Colon (tissue), 2 donors: ENCODE measurements around the gene STRN4.
"Not testable (repeated sequence)": the region's sequence is repeated elsewhere in the genome, so short reads cannot be mapped to it uniquely, and the experiment has no call there.

Experiments used
- FAIRE-seq: peaks from 2 replicates; lab custom pipeline; 2012; peaks lifted over from hg19 to GRCh38; lab: Jason Lieb, UNC
- donor health status: control.
- donor health status: control.

Gene STRN4, protein sequence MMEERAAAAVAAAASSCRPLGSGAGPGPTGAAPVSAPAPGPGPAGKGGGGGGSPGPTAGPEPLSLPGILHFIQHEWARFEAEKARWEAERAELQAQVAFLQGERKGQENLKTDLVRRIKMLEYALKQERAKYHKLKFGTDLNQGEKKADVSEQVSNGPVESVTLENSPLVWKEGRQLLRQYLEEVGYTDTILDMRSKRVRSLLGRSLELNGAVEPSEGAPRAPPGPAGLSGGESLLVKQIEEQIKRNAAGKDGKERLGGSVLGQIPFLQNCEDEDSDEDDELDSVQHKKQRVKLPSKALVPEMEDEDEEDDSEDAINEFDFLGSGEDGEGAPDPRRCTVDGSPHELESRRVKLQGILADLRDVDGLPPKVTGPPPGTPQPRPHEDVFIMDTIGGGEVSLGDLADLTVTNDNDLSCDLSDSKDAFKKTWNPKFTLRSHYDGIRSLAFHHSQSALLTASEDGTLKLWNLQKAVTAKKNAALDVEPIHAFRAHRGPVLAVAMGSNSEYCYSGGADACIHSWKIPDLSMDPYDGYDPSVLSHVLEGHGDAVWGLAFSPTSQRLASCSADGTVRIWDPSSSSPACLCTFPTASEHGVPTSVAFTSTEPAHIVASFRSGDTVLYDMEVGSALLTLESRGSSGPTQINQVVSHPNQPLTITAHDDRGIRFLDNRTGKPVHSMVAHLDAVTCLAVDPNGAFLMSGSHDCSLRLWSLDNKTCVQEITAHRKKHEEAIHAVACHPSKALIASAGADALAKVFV

GRCh38 chr19:46746281-46747057, at the start of gene STRN4:
TSS of gene STRN4 (minus strand) at chr19:46746450. CDS start at chr19:46746430, 20 bp downstream.
- no peak for FAIRE-seq

GRCh38 chr19:46791944-46792343, 45.7 kb upstream of the STRN4 start:
- no peak for FAIRE-seq

DNA sequence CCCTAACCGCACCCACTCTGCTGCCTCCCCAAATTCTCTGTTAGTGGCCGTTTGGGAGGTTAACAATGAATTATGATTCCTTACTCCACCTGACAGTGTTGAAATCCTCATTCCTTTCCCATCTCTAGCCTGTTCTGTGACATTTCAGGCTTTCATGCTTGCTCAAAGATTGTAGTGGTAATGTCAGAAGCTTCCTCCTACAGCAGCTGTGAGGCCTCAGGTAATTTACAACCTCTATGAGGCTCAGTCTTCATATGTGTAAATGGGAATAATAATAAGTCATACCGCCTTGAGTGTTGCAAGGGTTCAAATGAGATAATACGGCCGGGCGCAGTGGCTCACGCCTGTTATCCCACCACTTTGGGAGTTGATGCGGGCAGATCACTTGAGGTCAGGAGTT, 43.1 kb upstream of the STRN4 start:
- no peak for FAIRE-seq

- FAIRE-seq: no peak
These were observed 42.7 kb upstream of the STRN4 start for GRCh38 chr19:46788968-46789338.

DNA sequence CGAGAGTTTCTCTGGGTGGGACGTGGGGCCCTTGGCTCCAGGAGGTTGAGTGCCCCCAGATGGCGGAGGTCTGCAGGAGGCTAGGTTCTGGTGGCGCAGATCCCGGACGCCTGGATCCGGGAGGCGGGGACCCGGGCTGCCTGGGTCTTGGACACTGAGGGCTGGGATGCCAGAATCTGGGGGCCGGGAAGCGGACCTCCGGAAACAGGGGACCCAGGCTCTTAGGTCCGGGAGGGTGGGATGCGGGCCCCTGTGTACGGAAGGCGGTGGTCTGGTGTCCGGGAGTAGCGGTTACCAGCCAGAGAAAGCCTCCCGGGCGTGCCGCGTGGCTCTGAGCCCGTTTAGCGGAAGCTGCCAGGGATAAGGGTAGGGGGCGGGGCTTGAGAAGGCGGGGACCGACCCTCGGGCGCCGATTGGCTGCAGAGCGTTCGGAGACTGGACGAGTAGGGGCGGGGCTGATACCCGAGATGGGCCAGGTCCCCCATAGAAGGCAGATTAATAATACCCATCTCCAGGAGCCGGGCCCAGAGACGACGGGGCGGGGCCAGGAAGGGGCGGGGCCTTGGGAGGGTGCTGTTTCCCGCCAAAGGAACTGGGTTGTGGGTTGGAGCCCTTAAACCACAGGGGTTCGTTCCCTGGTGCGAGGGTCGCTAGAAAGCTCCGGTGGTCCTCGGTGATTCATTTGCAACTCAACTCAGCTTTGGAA, 42.2 kb upstream of the STRN4 start, which contains the start of gene SLC1A5:
Gene SLC1A5 (minus strand): TSS at position 333 of the 706 bp plus-strand sequence. CDS start 629 bp downstream, outside the sequence.
- FAIRE-seq: no peak

GRCh38 chr19:46787331-46788261, 41.3 kb upstream of the STRN4 start:
- no peak for FAIRE-seq

DNA sequence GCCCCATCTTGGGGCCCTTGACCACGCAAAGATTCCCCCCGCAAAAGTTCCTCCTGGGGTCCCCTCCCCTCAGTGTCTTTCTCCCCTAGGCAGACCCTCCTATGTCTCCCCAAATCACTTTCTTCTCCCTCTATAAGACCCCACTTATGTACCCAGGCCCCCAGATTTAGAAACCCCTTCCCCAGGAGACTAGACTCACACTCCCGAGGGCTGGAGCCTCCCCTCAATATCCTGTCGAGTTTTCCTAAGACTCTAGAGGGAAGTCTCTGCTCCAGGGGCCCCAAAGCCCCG, 40.7 kb upstream of the STRN4 start:
- FAIRE-seq: no peak

DNA sequence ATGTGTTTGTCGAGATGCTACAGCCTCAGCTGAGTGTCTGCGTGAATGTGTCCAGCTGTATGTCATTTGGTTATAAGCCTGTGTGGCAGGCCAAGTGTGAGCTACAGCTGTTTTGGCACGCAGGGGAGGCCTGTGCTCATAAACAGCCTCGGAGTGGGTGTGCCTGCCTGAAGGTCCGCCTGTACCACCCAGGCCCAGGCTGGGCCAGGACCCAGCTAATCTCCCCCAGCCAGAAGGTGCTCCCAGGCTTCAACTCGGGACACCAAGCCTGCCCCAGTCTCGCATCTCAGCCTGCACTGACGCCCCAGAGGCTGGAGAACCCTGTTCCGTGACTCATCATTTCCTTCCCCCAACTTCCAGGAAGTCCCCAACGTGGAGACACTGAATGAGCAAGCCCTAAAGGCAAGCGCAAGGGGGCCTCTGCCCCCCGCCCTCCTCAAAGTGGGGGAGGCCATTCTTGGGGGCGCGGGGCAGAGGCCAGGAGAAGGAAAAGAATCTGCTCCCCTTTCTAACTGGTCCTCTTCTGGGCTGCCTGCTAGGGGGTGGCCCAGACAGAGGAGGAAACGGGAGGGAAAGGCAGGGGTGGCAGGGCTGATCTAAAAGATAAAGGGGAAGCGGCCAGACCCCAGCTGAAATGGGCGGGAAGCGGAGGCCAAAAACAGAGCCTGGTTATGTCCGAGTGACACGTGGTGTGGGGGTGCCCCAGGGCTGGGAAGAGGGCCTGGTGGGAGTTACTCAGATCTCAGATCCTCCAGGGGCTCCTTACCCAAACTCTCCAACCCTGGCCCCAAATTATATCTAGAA, 40.2 kb upstream of the STRN4 start:
- FAIRE-seq: no peak

- no peak for FAIRE-seq
These were observed 39.7 kb upstream of the STRN4 start for GRCh38 chr19:46785980-46786235.

DNA sequence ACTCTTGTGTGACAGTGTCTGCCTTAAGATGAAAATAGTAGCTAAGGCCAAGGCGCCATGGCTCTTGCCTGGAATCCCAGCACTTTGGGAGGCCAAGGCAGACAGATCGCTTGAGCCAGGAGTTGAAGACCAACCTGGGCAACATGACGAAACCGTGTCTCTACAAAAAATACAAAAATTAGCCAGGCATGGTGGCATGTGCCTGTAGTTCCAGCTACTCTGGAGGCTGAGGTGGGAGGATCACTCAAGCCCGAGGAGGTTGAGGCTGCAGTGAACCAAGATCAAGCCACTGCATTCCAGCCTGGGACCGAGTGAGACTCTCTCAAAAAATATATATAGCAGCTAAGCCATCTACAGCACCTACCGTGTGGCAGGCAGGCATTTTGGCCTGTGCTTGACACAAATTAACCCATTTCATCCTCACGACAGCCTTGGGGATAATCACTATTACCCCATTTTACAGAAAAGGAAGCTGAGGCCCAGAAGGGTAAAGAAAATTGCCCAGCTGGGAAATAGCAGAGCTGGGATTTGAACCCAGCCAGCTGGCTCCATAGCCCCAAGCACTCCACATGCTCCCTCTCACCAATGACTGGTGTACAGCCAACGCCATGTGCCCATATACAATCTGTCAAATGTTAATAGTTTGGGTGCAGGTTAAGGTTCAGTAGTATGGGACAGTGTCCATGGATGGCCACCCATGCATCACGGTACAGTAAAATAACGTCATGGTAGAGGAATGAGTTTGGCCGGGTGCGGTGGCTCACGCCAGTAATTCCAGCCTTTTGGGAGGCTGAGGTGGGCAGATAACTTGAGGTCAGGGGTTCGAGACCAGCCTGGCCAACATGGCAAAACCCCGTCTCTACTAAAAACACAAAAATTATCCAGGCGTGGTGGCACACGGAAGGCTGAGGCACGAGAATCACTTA, 39.1 kb upstream of the STRN4 start:
- no peak for FAIRE-seq

- no peak for FAIRE-seq
These were observed 38.2 kb upstream of the STRN4 start for GRCh38 chr19:46784262-46785053.

DNA sequence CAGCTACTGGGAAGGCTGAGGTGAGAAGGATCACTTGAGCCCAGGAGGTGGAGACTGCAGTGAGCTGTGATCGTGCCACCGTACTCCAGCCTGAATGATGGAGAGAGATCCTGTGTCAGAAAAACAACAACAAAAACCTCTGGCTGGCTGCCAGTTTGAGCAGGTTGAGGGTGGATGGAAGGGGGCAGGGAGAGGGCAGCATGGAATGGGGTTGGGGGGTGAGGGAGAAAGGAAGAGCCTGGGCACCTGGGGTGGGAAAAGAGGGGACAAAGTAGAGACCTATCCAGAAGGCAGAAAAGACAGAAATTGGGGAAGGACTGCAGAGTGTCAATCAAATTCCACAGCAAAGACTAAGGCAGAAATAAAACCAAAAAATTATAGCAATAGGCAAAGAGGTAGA, 37.4 kb upstream of the STRN4 start:
- FAIRE-seq: no peak

GRCh38 chr19:46782355-46783019, 36.2 kb upstream of the STRN4 start:
- FAIRE-seq: no peak

DNA sequence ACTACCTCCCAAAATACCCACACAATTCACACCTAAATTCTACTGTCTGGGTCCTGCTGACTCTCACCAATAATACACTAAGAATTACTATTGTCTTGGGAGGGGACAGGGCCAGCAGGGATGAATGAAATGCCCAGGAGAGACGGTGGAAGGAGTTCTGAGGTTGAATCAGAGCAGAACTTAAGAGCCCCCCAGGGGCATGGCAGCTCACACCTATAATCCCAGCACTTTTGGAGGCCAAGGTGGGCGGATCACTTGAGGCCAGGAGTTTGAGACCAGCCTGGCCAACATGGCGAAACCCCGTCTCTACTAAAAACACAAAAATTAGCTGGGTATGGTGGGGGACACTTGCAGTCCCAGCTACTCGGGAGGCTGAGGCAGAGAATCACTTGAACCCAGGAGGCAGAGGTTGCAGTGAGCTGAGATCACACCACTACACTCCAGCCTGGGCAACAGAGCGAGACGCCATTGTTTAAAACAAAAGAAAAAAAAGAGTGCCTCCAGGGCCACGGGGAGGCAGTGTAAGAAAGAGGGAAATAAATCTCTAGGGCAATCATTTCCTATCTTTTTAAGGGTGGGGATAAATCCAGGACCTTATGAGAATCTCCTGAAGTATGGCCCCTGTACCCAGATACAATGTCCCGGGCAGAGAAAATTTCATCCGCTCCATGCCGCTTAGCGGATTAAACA, 31.9 kb upstream of the STRN4 start:
- not testable (repeated sequence) for FAIRE-seq

GRCh38 chr19:46776927-46777911, 31.0 kb upstream of the STRN4 start:
- no peak for FAIRE-seq

DNA sequence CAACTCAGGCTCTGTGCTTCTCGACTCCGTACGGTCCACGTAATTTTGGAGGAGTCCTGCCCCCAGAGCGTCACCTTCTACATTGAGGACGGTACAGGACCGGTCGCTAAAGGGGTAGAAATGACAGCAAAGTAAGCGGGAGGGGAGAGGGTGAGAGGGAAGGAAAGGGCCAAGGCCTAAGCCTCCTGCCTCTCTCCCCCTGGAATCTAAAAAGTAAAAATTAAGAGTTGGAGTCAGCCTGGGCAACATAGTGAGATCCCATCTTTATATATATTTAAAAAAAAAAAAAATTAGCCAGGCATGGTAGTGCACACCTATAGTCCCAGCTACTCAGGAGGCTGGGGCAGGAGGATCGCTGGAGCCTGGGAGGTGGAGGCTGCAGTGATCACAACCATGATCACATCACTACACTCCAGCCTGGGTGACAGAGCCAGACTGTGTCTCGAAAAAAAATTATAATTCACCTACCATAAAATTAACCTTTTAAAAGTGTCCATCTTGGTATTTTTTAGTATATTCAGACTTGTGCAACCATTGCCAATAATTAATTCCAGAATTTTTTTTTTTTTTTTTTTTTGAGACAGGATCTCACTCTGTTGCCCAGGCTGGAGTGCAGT, 29.5 kb upstream of the STRN4 start:
- FAIRE-seq: no peak
